ENCODE data around the gene LIN52. TPM values are rescaled to one million over a fixed set of nuclear protein-coding genes. Genes with fewer than 3 reads are reported as not detected.

LIN52 gene
- total and polyA plus RNA-seq, 2 of the 8 experiments (the other 6 are each of a cell fraction or from before 2014, with no cell fraction given) = 6.8 to 11.6 TPM

GRCh38 chr14:74220991-74221390 lies 136.2 kb downstream of the LIN52 start (continued):
- TF ChIP-seq EP300 (IDR thresholded peaks at IDR 0.05; ENCODE audit: borderline replicate concordance in 1 of 2, low read depth in 2 of 2, low read length in 2 of 2) = no peak
- TF ChIP-seq NRF1 (IDR thresholded peaks at IDR 0.05; ENCODE audit: low read depth, low read length) = no peak
- TF ChIP-seq BRCA1 (IDR thresholded peaks at IDR 0.05; ENCODE audit: low read depth, low read length) = no peak
- no peak for TF ChIP-seq EZH2 (IDR thresholded peaks at IDR 0.05; ENCODE audit: low read depth, low read length, severe bottlenecking)
- TF ChIP-seq KDM1A (IDR thresholded peaks at IDR 0.05; ENCODE audit: borderline replicate concordance, low read length) = no peak
- TF ChIP-seq, protein P1, sequence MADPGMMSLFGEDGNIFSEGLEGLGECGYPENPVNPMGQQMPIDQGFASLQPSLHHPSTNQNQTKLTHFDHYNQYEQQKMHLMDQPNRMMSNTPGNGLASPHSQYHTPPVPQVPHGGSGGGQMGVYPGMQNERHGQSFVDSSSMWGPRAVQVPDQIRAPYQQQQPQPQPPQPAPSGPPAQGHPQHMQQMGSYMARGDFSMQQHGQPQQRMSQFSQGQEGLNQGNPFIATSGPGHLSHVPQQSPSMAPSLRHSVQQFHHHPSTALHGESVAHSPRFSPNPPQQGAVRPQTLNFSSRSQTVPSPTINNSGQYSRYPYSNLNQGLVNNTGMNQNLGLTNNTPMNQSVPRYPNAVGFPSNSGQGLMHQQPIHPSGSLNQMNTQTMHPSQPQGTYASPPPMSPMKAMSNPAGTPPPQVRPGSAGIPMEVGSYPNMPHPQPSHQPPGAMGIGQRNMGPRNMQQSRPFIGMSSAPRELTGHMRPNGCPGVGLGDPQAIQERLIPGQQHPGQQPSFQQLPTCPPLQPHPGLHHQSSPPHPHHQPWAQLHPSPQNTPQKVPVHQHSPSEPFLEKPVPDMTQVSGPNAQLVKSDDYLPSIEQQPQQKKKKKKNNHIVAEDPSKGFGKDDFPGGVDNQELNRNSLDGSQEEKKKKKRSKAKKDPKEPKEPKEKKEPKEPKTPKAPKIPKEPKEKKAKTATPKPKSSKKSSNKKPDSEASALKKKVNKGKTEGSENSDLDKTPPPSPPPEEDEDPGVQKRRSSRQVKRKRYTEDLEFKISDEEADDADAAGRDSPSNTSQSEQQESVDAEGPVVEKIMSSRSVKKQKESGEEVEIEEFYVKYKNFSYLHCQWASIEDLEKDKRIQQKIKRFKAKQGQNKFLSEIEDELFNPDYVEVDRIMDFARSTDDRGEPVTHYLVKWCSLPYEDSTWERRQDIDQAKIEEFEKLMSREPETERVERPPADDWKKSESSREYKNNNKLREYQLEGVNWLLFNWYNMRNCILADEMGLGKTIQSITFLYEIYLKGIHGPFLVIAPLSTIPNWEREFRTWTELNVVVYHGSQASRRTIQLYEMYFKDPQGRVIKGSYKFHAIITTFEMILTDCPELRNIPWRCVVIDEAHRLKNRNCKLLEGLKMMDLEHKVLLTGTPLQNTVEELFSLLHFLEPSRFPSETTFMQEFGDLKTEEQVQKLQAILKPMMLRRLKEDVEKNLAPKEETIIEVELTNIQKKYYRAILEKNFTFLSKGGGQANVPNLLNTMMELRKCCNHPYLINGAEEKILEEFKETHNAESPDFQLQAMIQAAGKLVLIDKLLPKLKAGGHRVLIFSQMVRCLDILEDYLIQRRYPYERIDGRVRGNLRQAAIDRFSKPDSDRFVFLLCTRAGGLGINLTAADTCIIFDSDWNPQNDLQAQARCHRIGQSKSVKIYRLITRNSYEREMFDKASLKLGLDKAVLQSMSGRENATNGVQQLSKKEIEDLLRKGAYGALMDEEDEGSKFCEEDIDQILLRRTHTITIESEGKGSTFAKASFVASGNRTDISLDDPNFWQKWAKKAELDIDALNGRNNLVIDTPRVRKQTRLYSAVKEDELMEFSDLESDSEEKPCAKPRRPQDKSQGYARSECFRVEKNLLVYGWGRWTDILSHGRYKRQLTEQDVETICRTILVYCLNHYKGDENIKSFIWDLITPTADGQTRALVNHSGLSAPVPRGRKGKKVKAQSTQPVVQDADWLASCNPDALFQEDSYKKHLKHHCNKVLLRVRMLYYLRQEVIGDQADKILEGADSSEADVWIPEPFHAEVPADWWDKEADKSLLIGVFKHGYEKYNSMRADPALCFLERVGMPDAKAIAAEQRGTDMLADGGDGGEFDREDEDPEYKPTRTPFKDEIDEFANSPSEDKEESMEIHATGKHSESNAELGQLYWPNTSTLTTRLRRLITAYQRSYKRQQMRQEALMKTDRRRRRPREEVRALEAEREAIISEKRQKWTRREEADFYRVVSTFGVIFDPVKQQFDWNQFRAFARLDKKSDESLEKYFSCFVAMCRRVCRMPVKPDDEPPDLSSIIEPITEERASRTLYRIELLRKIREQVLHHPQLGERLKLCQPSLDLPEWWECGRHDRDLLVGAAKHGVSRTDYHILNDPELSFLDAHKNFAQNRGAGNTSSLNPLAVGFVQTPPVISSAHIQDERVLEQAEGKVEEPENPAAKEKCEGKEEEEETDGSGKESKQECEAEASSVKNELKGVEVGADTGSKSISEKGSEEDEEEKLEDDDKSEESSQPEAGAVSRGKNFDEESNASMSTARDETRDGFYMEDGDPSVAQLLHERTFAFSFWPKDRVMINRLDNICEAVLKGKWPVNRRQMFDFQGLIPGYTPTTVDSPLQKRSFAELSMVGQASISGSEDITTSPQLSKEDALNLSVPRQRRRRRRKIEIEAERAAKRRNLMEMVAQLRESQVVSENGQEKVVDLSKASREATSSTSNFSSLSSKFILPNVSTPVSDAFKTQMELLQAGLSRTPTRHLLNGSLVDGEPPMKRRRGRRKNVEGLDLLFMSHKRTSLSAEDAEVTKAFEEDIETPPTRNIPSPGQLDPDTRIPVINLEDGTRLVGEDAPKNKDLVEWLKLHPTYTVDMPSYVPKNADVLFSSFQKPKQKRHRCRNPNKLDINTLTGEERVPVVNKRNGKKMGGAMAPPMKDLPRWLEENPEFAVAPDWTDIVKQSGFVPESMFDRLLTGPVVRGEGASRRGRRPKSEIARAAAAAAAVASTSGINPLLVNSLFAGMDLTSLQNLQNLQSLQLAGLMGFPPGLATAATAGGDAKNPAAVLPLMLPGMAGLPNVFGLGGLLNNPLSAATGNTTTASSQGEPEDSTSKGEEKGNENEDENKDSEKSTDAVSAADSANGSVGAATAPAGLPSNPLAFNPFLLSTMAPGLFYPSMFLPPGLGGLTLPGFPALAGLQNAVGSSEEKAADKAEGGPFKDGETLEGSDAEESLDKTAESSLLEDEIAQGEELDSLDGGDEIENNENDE (IDR thresholded peaks at IDR 0.05; ENCODE audit: insufficient replicate concordance, low read length) = no peak
- no peak for TF ChIP-seq TBP (IDR thresholded peaks at IDR 0.05; ENCODE audit: low read depth, low read length)

Measured in H1 (cell line).